ENCODE data around the gene MICU1.

The MICU1 gene

GRCh38 chr10:72323108-72323749 is 302.6 kb downstream of the MICU1 start:
- no peak for DNase-seq

GRCh38 chr10:72322280-72323058 is 303.4 kb downstream of the MICU1 start:
- DNase-seq: no peak

- DNase-seq: no peak
Measured at GRCh38 chr10:72322030-72322279, 303.9 kb downstream of the MICU1 start.

- no peak for DNase-seq
Measured at GRCh38 chr10:72321248-72322029, 304.4 kb downstream of the MICU1 start.

- DNase-seq: peak; percentile 83 to 93
Measured at GRCh38 chr10:72320676-72321247, 305.1 kb downstream of the MICU1 start.

GRCh38 chr10:72319416-72320254 is 306.2 kb downstream of the MICU1 start:
- peak; percentile 89 to 93 for DNase-seq

- DNase-seq: no peak
Measured at GRCh38 chr10:72318418-72319262, 307.2 kb downstream of the MICU1 start.

All from inflammatory macrophage treated with lipopolysaccharide for 1 hour (primary cell).